Esophagus squamous epithelium (tissue), 5 donors: Measurements from ENCODE around the gene LTB4R. TPM values are rescaled to one million over a fixed set of nuclear protein-coding genes. Genes with fewer than 3 reads are reported as not detected.

Source experiments
- DNase-seq: peaks from one replicate; lab custom pipeline; 2025; lab: John Stamatoyannopoulos, UW
- H3K27ac ChIP-seq, 4 donors: fragments of 200-600 bp; sonication (generic); one replicate each; pipeline ENCODE4 v1.5.1; 2016 to 2019; ENCODE audit warnings: mild to moderate bottlenecking in 1 of 4
- H3K27me3 ChIP-seq, 4 donors: fragments of 200-600 bp; sonication (generic); 1 replicate in 3 of 4; 2 replicates in 1 of 4; pipeline versions ENCODE4 v1.5.1 to v1.6.0; 2017 to 2021; ENCODE audit warnings: antibody characterized with exemption in 1 of 4
- H3K36me3 ChIP-seq, 3 donors: fragments of 200-600 bp; sonication (generic); one replicate each; pipeline ENCODE4 v1.5.1; 2016 to 2019
- H3K4me1 ChIP-seq, 3 donors: fragments of 200-600 bp; sonication (generic); one replicate each; pipeline ENCODE4 v1.5.1; 2017 to 2019
- H3K4me3 ChIP-seq, 4 donors: fragments of 200-600 bp; sonication (generic); 1 replicate in 3 of 4; 2 replicates in 1 of 4; pipeline ENCODE4 v1.5.1; 2016 to 2019; ENCODE audit warnings: mild to moderate bottlenecking in 2 of 4, moderate library complexity in 1 of 4
- H3K9me3 ChIP-seq, 3 donors: fragments of 200-600 bp; sonication (generic); one replicate each; pipeline ENCODE4 v1.5.1; 2016 to 2019
- CTCF ChIP-seq, 6 experiments: fragments of 450-650 bp in 4 of 6; fragments of 200-600 bp in 2 of 6; sonication (generic) in 2 of 6; IDR thresholded peaks; one replicate each; pipeline ENCODE4 v1.5.1; 2016 to 2019; ENCODE audit warnings: antibody characterized with exemption in 6 of 6, mild to moderate bottlenecking in 4 of 6, moderate library complexity in 4 of 6
- POLR2A ChIP-seq, 4 donors: fragments of 450-650 bp; IDR thresholded peaks; one replicate each; pipeline ENCODE4 v1.6.1; 2017; ENCODE audit warnings: antibody characterized with exemption in 4 of 4, mild to moderate bottlenecking in 4 of 4, moderate library complexity in 3 of 4
- WGBS, 2 donors: methylation state at CpG; one replicate each; pipeline ENCODE4 v1.1.5; 2018; 5-methylcytosine and 5-hydroxymethylcytosine counted together
- intact Hi-C: fragments of 100-400 bp; cut with DNase I; formaldehyde crosslinking; loops from one replicate; pipeline ENCODE4 v1.15.0; 2022
- total RNA-seq, 4 donors: library from RNA; depleted of rRNA; stranded (reverse); fragments of >200 nt; gene quantifications; one replicate each; pipeline ENCODE4 v1.1.0, GENCODE V29; 2016
- donor health status: DM: yes; HTN: yes; CAD: no.

LTB4R gene
- total RNA-seq, 4 donors from 2014 or later = 47.9 to 99.9 (median 85.4) TPM

GRCh38 chr14:24272467-24272866 is 38.8 kb upstream of the LTB4R start:
- Histone ChIP-seq H3K9me3 (no peaks in the 10 kb centered on the region), H3K4me3 (no peak overlapping the region), H3K4me1 (peaks cover 10 to 94% (median 25%) of the 10 kb centered on the region in 3 donors), H3K27me3 (no peaks in the 10 kb centered on the region), H3K27ac (peak overlapping the region; percentile 95 to 100 (median 98)), H3K36me3 (peaks cover 3 to 28% (median 11%) of the 10 kb centered on the region in 3 donors)
- DNase-seq = no peak
- intact Hi-C loops = no loop called here
- no peak for TF ChIP-seq POLR2A (IDR thresholded peaks at IDR 0.05)
- TF ChIP-seq CTCF (IDR thresholded peaks at IDR 0.05) = no peak
- 61 to 71% methylated on average over 2 of the region's 2 CpGs for whole genome bisulfite sequencing, 2 donors

DNA sequence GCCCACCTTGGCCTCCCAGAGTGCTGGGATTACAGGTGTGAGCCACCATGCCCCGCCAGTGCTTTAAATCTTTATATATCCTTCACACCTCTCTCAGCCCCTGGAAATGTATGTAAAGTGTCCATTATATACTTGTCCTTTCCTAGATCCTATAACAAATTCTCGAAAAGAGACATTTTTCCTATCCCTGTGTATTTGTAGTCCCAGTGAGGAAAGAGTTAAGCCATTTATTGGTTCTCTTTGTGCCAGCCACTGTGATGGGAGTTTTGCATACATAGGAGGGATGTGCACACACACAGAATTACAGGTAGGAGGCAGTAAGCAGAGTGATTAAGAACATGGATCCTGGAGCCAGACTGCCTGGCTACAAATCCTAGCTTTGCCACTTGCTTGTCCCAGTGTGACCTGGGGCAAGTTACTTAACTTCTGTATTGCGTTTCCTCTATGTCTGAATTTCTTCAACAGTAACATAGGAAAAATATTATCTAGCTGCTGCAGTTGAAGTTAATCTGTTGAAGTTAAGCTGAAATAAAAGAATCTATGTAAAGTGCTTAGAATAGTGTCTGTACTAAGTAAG is 37.8 kb upstream of the LTB4R start:
- no peaks in the 10 kb centered on the region for H3K9me3 ChIP-seq
- H3K4me3 ChIP-seq = no peak overlapping the region
- intact Hi-C loops = no loop called here
- peak overlapping the region; percentile 85 to 100 (median 96) for H3K27ac ChIP-seq
- TF ChIP-seq POLR2A (IDR thresholded peaks at IDR 0.05) (no peak), CTCF (IDR thresholded peaks at IDR 0.05) (peak in 3 of 6 experiments; percentile 14 to 59 (median 19))
- H3K36me3 ChIP-seq = peaks cover 0 to 18% (median 3%) of the 10 kb centered on the region in 3 donors
- H3K27me3 ChIP-seq = no peaks in the 10 kb centered on the region
- no peak for DNase-seq
- H3K4me1 ChIP-seq = peaks cover 18 to 94% (median 25%) of the 10 kb centered on the region in 3 donors
- WGBS, 2 donors = 47 to 62% methylated on average over 2 to 3 of the region's 3 CpGs

DNA sequence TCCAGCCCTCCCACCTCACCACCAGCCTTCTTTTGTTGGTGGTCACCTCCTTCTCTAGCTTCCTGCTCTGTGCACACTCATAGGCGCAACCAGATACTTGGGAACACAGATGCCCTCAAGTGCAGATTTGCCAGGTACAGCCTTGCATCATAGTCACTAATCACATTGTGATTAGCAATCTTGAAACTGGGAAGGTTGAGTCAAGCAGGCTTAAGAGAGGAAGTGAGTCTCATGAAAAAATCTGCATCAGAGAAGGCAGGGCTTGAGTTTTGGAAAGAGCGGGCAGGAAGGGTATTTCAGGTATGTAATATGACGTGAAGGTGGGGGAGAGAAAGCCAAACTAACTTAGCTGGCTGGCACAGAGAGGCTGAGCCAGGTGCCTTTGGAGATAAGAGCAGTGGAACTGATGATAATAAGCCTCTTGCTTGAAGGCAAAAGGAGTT is 37.2 kb upstream of the LTB4R start:
- peak in 1 of 6 experiments; percentile 2 for TF ChIP-seq CTCF (IDR thresholded peaks at IDR 0.05)
- peak in 1 of 4 donors; percentile 31 for TF ChIP-seq POLR2A (IDR thresholded peaks at IDR 0.05)
- H3K36me3 ChIP-seq = peaks cover 0 to 12% (median 3%) of the 10 kb centered on the region in 3 donors
- DNase-seq = no peak
- intact Hi-C loops = no loop called here
- no peaks in the 10 kb centered on the region for H3K27me3 ChIP-seq
- H3K4me1 ChIP-seq = peaks cover 24 to 94% (median 31%) of the 10 kb centered on the region in 3 donors
- H3K27ac ChIP-seq = peak overlapping the region; percentile 85 to 100 (median 96)
- WGBS, 2 donors = 20 to 25% methylated on average over 3 of the region's 3 CpGs
- H3K9me3 ChIP-seq = no peaks in the 10 kb centered on the region
- no peak overlapping the region for H3K4me3 ChIP-seq

DNA sequence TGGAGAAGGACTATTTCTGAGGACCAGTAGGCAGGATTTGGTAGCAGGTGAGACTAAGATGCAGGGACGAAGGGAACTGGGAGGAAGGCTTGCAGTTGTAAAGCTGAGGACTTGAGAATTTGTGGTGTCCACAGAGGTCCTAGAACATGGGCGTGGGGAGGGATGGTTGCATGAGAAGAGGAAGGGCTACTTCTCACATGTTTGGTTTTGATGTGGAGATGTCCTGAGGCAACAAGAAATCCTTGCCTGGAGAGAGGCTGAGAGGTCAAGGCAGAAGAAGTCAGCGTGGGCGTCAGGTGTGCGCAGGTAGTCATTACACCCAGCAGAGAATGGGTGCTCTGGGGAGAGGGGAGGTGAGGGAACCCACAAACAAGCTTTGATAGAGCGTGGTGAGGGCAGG is 34.2 kb upstream of the LTB4R start:
- Histone ChIP-seq H3K27me3 (no peaks in the 10 kb centered on the region), H3K36me3 (no peaks in the 10 kb centered on the region), H3K4me1 (peaks cover 31 to 97% (median 40%) of the 10 kb centered on the region in 3 donors), H3K4me3 (no peak overlapping the region), H3K9me3 (no peaks in the 10 kb centered on the region), H3K27ac (peak overlapping the region in 2 of 4 donors; percentile 83 to 88)
- TF ChIP-seq CTCF (IDR thresholded peaks at IDR 0.05) = no peak
- no peak for TF ChIP-seq POLR2A (IDR thresholded peaks at IDR 0.05)
- 81 to 87% methylated on average over 6 of the region's 6 CpGs for WGBS, 2 donors
- intact Hi-C loops = no loop called here
- no peak for DNase-seq

GRCh38 chr14:24277606-24278321 is 33.5 kb upstream of the LTB4R start:
- WGBS, 2 donors = 66 to 84% methylated on average over 9 to 11 of the region's 11 CpGs
- intact Hi-C loops = no loop called here
- Histone ChIP-seq H3K27me3 (no peaks in the 10 kb centered on the region), H3K27ac (peak overlapping the region in 3 of 4 donors; percentile 67 to 88 (median 83)), H3K4me1 (peaks cover 26 to 96% (median 40%) of the 10 kb centered on the region in 3 donors), H3K4me3 (no peak overlapping the region), H3K9me3 (no peaks in the 10 kb centered on the region), H3K36me3 (no peaks in the 10 kb centered on the region)
- TF ChIP-seq POLR2A (IDR thresholded peaks at IDR 0.05) (no peak), CTCF (IDR thresholded peaks at IDR 0.05) (no peak)
- no peak for DNase-seq
